HepG2 (cell line): ENCODE results near the gene FBXO24. TPM values are rescaled to one million over a fixed set of nuclear protein-coding genes. Genes with fewer than 3 reads are reported as not detected.

Experiments used
- ATF3 ChIP-seq: sonication (generic); formaldehyde crosslinking; IDR thresholded peaks from 2 replicates; pipeline ENCODE4 v1.4.0; 2020; ENCODE audit warnings: missing genetic modification reagents
- ATF4 ChIP-seq, 2 experiments: fragments of 450-650 bp in 1 of 2; sonication (generic) in 1 of 2; formaldehyde crosslinking; IDR thresholded peaks; 2 replicates each; pipeline versions ENCODE4 v1.5.0 to v1.8.0; 2020 to 2022; ENCODE audit warnings: mild to moderate bottlenecking in 1 of 2, missing genetic modification reagents in 1 of 2
- BATF2 ChIP-seq: sonication (generic); formaldehyde crosslinking; IDR thresholded peaks from 2 replicates; pipeline ENCODE4 v1.8.0; 2022; ENCODE audit warnings: mild to moderate bottlenecking, missing genetic modification reagents, moderate library complexity
- CHCHD3 ChIP-seq: sonication (generic); formaldehyde crosslinking; IDR thresholded peaks from 2 replicates; pipeline ENCODE4 v1.8.0; 2022; ENCODE audit warnings: mild to moderate bottlenecking, missing genetic modification reagents, moderate library complexity
- CHD4 ChIP-seq: fragments of 200-600 bp; sonication (generic); IDR thresholded peaks from 2 replicates; pipeline ENCODE4 v1.7.0; 2017; ENCODE audit warnings: mild to moderate bottlenecking, low read length, borderline replicate concordance
- HOXA3 ChIP-seq: sonication (generic); formaldehyde crosslinking; IDR thresholded peaks from 2 replicates; pipeline ENCODE4 v1.5.0; 2020; ENCODE audit warnings: missing genetic modification reagents
- HOXD1 ChIP-seq: sonication (generic); formaldehyde crosslinking; IDR thresholded peaks from 2 replicates; pipeline ENCODE4 v1.5.0; 2020; ENCODE audit warnings: missing genetic modification reagents
- MEIS2 ChIP-seq: sonication (generic); formaldehyde crosslinking; IDR thresholded peaks from 2 replicates; pipeline ENCODE4 v1.9.0; 2021; ENCODE audit warnings: mild to moderate bottlenecking, missing genetic modification reagents
- NFE2 ChIP-seq: sonication (generic); formaldehyde crosslinking; IDR thresholded peaks from 2 replicates; pipeline ENCODE4 v1.4.0; 2020; ENCODE audit warnings: missing genetic modification reagents
- NPAS2 ChIP-seq: sonication (generic); formaldehyde crosslinking; IDR thresholded peaks from 2 replicates; pipeline ENCODE4 v1.8.0; 2022; ENCODE audit warnings: mild to moderate bottlenecking, missing genetic modification reagents, borderline replicate concordance
- PITX1 ChIP-seq: sonication (generic); formaldehyde crosslinking; IDR thresholded peaks from 2 replicates; pipeline ENCODE4 v1.5.1; 2020; ENCODE audit warnings: mild to moderate bottlenecking, missing genetic modification reagents
- PTBP1 ChIP-seq: fragments of 200-400 bp; formaldehyde crosslinking; IDR thresholded peaks from 2 replicates; pipeline ENCODE4 v1.6.1; 2018; ENCODE audit warnings: low read length, low read depth; ENCODE audit not compliant: poor library complexity, severe bottlenecking
- RFX5 ChIP-seq: IDR thresholded peaks from 2 replicates; pipeline ENCODE4 v1.6.1; 2011; ENCODE audit warnings: low read depth, low read length, improper control_type of control experiment
- SCMH1 ChIP-seq: sonication (generic); formaldehyde crosslinking; IDR thresholded peaks from 2 replicates; pipeline ENCODE4 v1.9.0; 2021; ENCODE audit warnings: missing genetic modification reagents, mild to moderate bottlenecking, borderline replicate concordance
- TBL1XR1 ChIP-seq: fragments of 150-350 bp; IDR thresholded peaks from 2 replicates; pipeline ENCODE4 v1.6.1; 2014; ENCODE audit warnings: borderline replicate concordance, low read length; ENCODE audit not compliant: partially characterized antibody
- UBTF ChIP-seq: sonication (generic); formaldehyde crosslinking; IDR thresholded peaks from 2 replicates; pipeline ENCODE4 v1.4.0; 2020; ENCODE audit warnings: mild to moderate bottlenecking, missing genetic modification reagents
- ZC3H13 ChIP-seq: sonication (generic); formaldehyde crosslinking; IDR thresholded peaks from 2 replicates; pipeline ENCODE4 v1.8.1; 2023; ENCODE audit warnings: mild to moderate bottlenecking, missing genetic modification reagents, moderate library complexity
- ZKSCAN1 ChIP-seq: fragments of 150-350 bp; IDR thresholded peaks from 2 replicates; pipeline ENCODE4 v1.6.1; 2014; ENCODE audit warnings: low read length
- ZKSCAN5 ChIP-seq: sonication (generic); formaldehyde crosslinking; IDR thresholded peaks from 2 replicates; pipeline ENCODE4 v1.5.1; 2020; ENCODE audit warnings: mild to moderate bottlenecking, missing genetic modification reagents
- ZNF282 ChIP-seq: fragments of 450-650 bp; IDR thresholded peaks from 2 replicates; pipeline ENCODE4 v1.6.1; 2018; ENCODE audit not compliant: partially characterized antibody
- ZNF335 ChIP-seq: sonication (generic); formaldehyde crosslinking; IDR thresholded peaks from 2 replicates; pipeline ENCODE4 v1.4.0; 2020; ENCODE audit warnings: missing genetic modification reagents
- ZNF580 ChIP-seq: IDR thresholded peaks from 2 replicates; pipeline ENCODE4 v1.6.1; 2016; ENCODE audit warnings: low read depth, borderline replicate concordance
- ZNF597 ChIP-seq: sonication (generic); formaldehyde crosslinking; IDR thresholded peaks from 2 replicates; pipeline ENCODE4 v1.5.0; 2020; ENCODE audit warnings: missing genetic modification reagents
- ZNF720 ChIP-seq: sonication (generic); formaldehyde crosslinking; IDR thresholded peaks from 2 replicates; pipeline ENCODE4 v1.4.0; 2020; ENCODE audit warnings: missing genetic modification reagents
- ZNF766 ChIP-seq: sonication (generic); formaldehyde crosslinking; IDR thresholded peaks from 2 replicates; pipeline ENCODE4 v1.5.0; 2020; ENCODE audit warnings: missing genetic modification reagents, borderline replicate concordance
- polyA plus RNA-seq, 8 experiments: library from polyadenylated mRNA; depleted of rRNA in 3 of 8; stranded (reverse) in 7 of 8; unstranded in 1 of 8; fragments of >200 nt; fragmentation: Illumina TruSeq in 4 of 8; extraction: Trizol in 4 of 8; gene quantifications; 2 replicates each; pipeline versions ENCODE4 v1.2.1 to v1.2.3, GENCODE V29; 2011 to 2016; ENCODE audit warnings: low read depth in 4 of 8, missing spikeins in 1 of 8, mixed read lengths in 1 of 8; ENCODE audit not compliant: insufficient read depth in 1 of 8
- total RNA-seq, 5 experiments: library from RNA; depleted of rRNA; stranded (reverse); fragments of >200 nt; fragmentation: Illumina TruSeq; extraction: Trizol; gene quantifications; 2 replicates each; pipeline ENCODE4 v1.2.3, GENCODE V29; 2016; ENCODE audit warnings: low read depth in 1 of 5
- TF ChIP-seq, protein P1 (sequence below): sonication (generic); formaldehyde crosslinking; IDR thresholded peaks from 2 replicates; pipeline ENCODE4 v1.5.0; 2020; ENCODE audit warnings: mild to moderate bottlenecking, low read depth, missing genetic modification reagents, borderline replicate concordance

FBXO24 gene
- total and polyA plus RNA-seq, 2 of the 13 experiments (the other 11 are each of a cell fraction or from before 2014, with no cell fraction given) = 0.20 to 0.55 TPM

GRCh38 chr7:100540073-100540723, 45.9 kb upstream of the FBXO24 start (continued):
- TF ChIP-seq ZNF282 = no peak
- TF ChIP-seq, protein P1, sequence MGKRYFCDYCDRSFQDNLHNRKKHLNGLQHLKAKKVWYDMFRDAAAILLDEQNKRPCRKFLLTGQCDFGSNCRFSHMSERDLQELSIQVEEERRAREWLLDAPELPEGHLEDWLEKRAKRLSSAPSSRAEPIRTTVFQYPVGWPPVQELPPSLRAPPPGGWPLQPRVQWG (CRISPR knock-in tag) = no peak
- no peak for TF ChIP-seq ZKSCAN1
- no peak for TF ChIP-seq ZKSCAN5 (CRISPR knock-in tag)
- no peak for TF ChIP-seq UBTF (CRISPR knock-in tag)
- no peak for TF ChIP-seq ZNF766 (CRISPR knock-in tag)
- TF ChIP-seq ATF4 (CRISPR knock-in tag; IDR thresholded peaks at IDR 0.05) = no peak; a peak in 1 of 4 replicates
- TF ChIP-seq ZNF597 (CRISPR knock-in tag) = no peak
- no peak for TF ChIP-seq NFE2 (CRISPR knock-in tag)
- no peak for TF ChIP-seq MEIS2 (CRISPR knock-in tag)
- no peak for TF ChIP-seq TBL1XR1
- TF ChIP-seq SCMH1 (CRISPR knock-in tag) = no peak
- TF ChIP-seq ZNF335 (CRISPR knock-in tag) = no peak
- TF ChIP-seq NPAS2 (CRISPR knock-in tag) = no peak
- TF ChIP-seq ATF3 = no peak
- no peak for TF ChIP-seq PTBP1
- peak; percentile 88 for TF ChIP-seq PITX1 (CRISPR knock-in tag)
- peak; percentile 78; the same call in 1 of the 2 replicates for TF ChIP-seq CHD4
- no peak for TF ChIP-seq ZNF720 (CRISPR knock-in tag)
- TF ChIP-seq CHCHD3 (CRISPR knock-in tag) = no peak
- no peak for TF ChIP-seq ZNF580 (CRISPR knock-in tag)
- no peak for TF ChIP-seq BATF2 (CRISPR knock-in tag)
- TF ChIP-seq ZC3H13 = no peak
- no peak for TF ChIP-seq HOXD1
- 0 out of 2 replicates have a peak, but pooled peaks have one; percentile 17 for TF ChIP-seq HOXA3 (CRISPR knock-in tag)
- no peak for TF ChIP-seq RFX5
